Measurements from ENCODE around the gene SPRTN.

GRCh38 chr1:231353086-231353485 is 15.0 kb downstream of the SPRTN start:
- TF ChIP-seq POLR2A (IDR thresholded peaks at IDR 0.05; ENCODE audit: low read depth, low read length) (no peak), RCOR1 (IDR thresholded peaks at IDR 0.05; ENCODE audit: insufficient replicate concordance, low read length) (no peak), MAFK (IDR thresholded peaks at IDR 0.05; ENCODE audit: low read depth, low read length) (no peak), RFX5 (IDR thresholded peaks at IDR 0.05; ENCODE audit: low read depth, low read length) (no peak), RAD21 (IDR thresholded peaks at IDR 0.05; ENCODE audit: low read length) (no peak), BHLHE40 (IDR thresholded peaks at IDR 0.05; ENCODE audit: low read depth, low read length) (no peak), MAZ (IDR thresholded peaks at IDR 0.05; ENCODE audit: borderline replicate concordance, low read depth, low read length) (no peak), CEBPB (IDR thresholded peaks at IDR 0.05; ENCODE audit: low read depth, low read length) (no peak), MXI1 (IDR thresholded peaks at IDR 0.05; ENCODE audit: borderline replicate concordance, low read depth, low read length) (no peak), SMC3 (IDR thresholded peaks at IDR 0.05; ENCODE audit: low read depth, low read length) (no peak), CHD1 (IDR thresholded peaks at IDR 0.05; ENCODE audit: low read depth, low read length) (no peak)
- TF ChIP-seq, protein P1, sequence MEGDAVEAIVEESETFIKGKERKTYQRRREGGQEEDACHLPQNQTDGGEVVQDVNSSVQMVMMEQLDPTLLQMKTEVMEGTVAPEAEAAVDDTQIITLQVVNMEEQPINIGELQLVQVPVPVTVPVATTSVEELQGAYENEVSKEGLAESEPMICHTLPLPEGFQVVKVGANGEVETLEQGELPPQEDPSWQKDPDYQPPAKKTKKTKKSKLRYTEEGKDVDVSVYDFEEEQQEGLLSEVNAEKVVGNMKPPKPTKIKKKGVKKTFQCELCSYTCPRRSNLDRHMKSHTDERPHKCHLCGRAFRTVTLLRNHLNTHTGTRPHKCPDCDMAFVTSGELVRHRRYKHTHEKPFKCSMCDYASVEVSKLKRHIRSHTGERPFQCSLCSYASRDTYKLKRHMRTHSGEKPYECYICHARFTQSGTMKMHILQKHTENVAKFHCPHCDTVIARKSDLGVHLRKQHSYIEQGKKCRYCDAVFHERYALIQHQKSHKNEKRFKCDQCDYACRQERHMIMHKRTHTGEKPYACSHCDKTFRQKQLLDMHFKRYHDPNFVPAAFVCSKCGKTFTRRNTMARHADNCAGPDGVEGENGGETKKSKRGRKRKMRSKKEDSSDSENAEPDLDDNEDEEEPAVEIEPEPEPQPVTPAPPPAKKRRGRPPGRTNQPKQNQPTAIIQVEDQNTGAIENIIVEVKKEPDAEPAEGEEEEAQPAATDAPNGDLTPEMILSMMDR (conservative IDR thresholded peaks at IDR 0.05; ENCODE audit: low read depth, low read length): no peak
